Subcutaneous abdominal adipose tissue (tissue), 5 donors: ENCODE results near the gene DLK1.

Source experiments
- H3K27ac ChIP-seq: one replicate; pipeline ENCODE4 v1.7.0; 2013; ENCODE audit warnings: low read depth, mild to moderate bottlenecking, inconsistent platforms, low read length, moderate library complexity
- H3K27me3 ChIP-seq, 5 donors: one replicate each; pipeline ENCODE4 v1.7.0; 2013; ENCODE audit warnings: low read length in 5 of 5, inconsistent platforms in 1 of 5; ENCODE audit not compliant: control insufficient read depth in 5 of 5, insufficient read depth in 4 of 5
- H3K36me3 ChIP-seq, 5 donors: one replicate each; pipeline ENCODE4 v1.7.0; 2013; ENCODE audit warnings: low read length in 5 of 5; ENCODE audit not compliant: control insufficient read depth in 5 of 5, insufficient read depth in 5 of 5
- H3K4me1 ChIP-seq, 5 donors: one replicate each; pipeline ENCODE4 v1.7.0; 2013; ENCODE audit warnings: low read length in 5 of 5, mild to moderate bottlenecking in 3 of 5, moderate library complexity in 1 of 5; ENCODE audit not compliant: control insufficient read depth in 5 of 5, insufficient read depth in 5 of 5
- H3K4me3 ChIP-seq, 5 donors: one replicate each; pipeline ENCODE4 v1.7.0; 2013; ENCODE audit warnings: low read length in 5 of 5, low read depth in 1 of 5
- H3K9ac ChIP-seq, 5 donors: one replicate each; pipeline ENCODE4 v1.7.0; 2013; ENCODE audit warnings: low read length in 5 of 5, mild to moderate bottlenecking in 4 of 5, moderate library complexity in 3 of 5
- H3K9me3 ChIP-seq, 5 donors: one replicate each; pipeline ENCODE4 v1.7.0; 2013; ENCODE audit warnings: low read length in 5 of 5; ENCODE audit not compliant: control insufficient read depth in 5 of 5
- donor health status: healthy.
- donor health status: healthy.
- donor health status: healthy.
- donor health status: healthy.
- donor health status: healthy.

The DLK1 gene

DNA sequence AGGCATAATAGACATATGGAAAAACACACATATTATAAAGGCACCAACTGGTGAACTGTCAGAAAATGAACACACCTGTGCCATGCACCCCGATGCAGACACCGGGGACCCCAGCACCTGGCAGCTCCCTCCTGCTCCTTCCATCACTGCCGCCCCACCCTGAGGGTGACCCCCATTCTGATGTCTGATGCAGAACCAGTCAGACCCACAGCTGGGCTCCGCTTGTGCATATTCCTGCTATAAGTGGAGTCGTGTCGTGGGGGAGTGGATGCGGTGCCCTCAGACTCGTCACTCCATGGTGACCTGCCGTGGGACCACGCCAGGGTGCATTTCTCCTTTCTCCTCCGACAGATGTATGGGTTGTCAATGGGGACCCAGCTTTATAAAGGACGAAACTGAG, 53.6 kb downstream of the DLK1 start:
- H3K9me3 ChIP-seq, result no peaks in the 10 kb centered on the region
- no peaks in the 10 kb centered on the region for H3K36me3 ChIP-seq
- H3K27ac ChIP-seq, result no peak overlapping the region
- peaks cover 0 to 14% (median 3%) of the 10 kb centered on the region in 5 donors for H3K27me3 ChIP-seq
- no peak overlapping the region for H3K4me3 ChIP-seq
- H3K4me1 ChIP-seq, result no peaks in the 10 kb centered on the region
- H3K9ac ChIP-seq, result no peak overlapping the region

DNA sequence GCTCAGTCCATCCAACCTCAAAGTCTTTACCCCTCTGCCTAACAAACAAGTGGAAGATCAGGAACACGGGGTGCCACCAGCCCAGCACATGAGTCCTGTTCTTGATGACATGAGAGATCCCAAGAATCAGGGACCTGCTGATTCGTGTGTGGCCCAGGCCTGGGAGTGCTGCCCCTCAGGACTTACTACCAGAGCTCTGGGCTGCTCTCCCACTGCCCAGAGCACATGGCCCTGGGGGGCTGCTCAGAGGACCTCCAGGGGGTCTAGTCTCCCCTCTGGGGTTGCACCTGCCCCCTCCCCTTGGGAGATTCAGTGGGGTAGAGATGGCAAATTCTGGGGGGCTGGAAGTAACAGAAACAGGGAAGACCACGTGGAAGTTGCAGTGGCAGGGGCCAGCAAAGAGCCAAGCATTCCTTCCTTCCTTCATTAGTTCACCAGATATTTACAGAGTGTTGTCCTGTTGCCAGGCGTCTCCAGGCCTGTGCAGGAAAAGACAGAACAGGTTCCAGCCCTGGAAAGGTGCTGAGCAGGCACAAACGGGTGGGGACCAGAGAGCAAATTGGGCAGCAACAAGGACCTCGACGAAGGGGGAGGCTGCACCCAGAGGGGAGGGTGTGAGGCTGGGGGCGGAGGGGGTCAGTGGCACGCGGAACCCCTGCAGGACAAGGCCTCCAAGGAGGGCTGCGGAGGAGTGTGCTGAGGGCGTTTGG, 54.1 kb downstream of the DLK1 start:
- Histone ChIP-seq H3K36me3 (no peaks in the 10 kb centered on the region), H3K9ac (no peak overlapping the region), H3K9me3 (no peaks in the 10 kb centered on the region), H3K27ac (no peak overlapping the region), H3K4me1 (no peaks in the 10 kb centered on the region), H3K27me3 (peaks cover 0 to 14% (median 0%) of the 10 kb centered on the region in 5 donors), H3K4me3 (no peak overlapping the region)

DNA sequence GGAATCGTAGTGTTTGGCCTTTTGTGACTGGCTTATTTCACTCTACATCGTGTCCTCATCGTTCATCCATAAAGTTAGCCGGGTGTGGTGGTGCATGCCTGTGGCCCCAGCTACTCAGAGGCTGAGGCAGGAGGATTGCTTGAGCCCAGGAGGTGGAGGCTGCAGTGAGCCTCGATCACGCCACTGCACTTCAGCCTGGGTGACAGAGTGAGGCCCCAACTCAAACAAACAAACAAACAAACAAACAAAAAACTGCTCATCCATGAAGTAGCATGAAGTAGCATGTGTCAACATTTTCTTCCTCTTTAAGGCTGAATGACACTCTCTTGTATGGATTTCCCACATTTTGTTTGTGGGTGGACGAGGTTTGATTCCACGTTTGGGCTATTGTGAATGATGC, 55.3 kb downstream of the DLK1 start:
- Histone ChIP-seq H3K36me3 (no peaks in the 10 kb centered on the region), H3K4me3 (no peak overlapping the region), H3K4me1 (no peaks in the 10 kb centered on the region), H3K9ac (no peak overlapping the region), H3K27me3 (peaks cover 0 to 15% (median under 1%) of the 10 kb centered on the region in 5 donors), H3K9me3 (no peaks in the 10 kb centered on the region), H3K27ac (no peak overlapping the region)

DNA sequence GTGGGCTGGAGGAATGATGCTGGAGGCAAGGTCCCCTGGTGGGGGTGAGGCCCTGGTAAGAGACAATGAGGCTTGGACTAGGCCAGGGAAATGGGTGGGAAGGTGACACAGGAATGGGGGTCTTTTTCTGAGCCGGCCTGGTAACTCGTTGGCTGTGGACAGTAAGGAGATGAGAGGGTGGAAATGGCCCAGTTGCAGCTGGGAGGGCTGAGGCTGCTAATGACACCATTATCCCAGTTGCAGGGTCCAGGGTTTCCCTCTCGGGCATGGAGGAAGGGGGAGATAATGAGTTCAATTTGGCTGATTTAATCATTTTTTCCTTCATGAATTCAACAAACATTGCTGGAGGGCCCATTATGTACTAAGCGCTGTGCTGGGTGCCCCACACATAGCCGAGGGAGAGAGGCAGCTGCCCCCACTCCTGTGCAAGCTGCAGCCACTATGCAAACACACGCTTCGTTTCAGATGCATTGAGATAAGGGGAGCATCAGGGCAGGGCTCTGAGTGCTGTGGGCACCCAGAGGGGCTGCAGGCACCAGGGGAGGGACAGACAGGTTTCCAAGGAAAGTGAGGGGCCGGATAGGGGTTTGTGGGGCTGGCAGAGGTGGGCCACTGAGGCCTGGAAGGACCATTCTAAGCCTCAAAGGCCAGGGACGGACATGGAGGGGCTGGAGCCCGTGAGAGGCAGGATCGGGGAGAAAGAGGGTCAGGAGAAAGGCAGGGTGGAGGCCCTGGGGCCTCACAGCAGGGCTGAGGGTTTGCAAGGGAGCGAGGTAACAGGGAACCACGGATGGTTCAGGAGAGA, 56.0 kb downstream of the DLK1 start:
- Histone ChIP-seq H3K9me3 (no peaks in the 10 kb centered on the region), H3K4me1 (no peaks in the 10 kb centered on the region), H3K4me3 (no peak overlapping the region), H3K36me3 (no peaks in the 10 kb centered on the region), H3K27me3 (peaks cover 0 to 16% (median 3%) of the 10 kb centered on the region in 5 donors), H3K27ac (no peak overlapping the region), H3K9ac (no peak overlapping the region)

DNA sequence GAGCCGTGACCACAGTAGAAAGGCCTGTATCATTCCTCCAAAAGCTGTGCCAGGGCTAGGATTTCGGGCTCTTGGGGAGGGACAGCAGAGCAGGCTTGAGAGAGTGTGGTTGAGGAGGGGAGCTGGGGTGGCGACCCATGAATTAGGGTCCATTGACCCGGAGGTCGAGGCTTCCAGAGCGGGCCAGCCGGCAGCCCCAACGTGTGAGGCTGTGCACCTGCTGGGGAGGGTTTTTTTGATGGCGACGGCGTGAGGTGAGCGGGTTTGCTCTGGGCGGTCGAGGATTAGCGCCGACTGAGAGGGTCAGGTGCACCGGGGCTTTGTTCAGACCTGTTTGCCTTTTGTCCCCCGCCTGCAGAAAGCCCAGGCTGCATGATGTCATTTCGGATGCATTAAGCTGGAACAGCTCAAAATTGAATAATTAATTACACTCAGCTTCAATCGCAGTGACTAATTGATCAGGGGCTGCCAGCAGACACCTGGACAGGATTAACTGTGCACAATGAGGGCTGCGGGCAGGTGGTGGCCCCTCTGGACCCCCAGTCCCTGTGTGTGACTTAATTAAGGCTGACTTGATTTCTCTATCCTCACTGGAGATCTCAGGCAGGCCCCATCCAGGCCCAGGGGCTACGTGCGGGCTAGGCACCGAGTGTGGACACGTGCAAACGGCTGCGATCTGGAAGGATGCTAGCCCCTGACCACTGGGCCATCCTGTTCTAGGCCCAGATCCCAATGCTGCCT, 57.1 kb downstream of the DLK1 start:
- no peak overlapping the region for H3K9ac ChIP-seq
- H3K36me3 ChIP-seq, result no peaks in the 10 kb centered on the region
- no peaks in the 10 kb centered on the region for H3K9me3 ChIP-seq
- H3K27me3 ChIP-seq, result peaks cover 0 to 16% (median 3%) of the 10 kb centered on the region in 5 donors
- H3K4me1 ChIP-seq, result peaks cover 0 to under 1% (median 0%) of the 10 kb centered on the region in 5 donors
- no peak overlapping the region for H3K4me3 ChIP-seq
- H3K27ac ChIP-seq, result no peak overlapping the region

DNA sequence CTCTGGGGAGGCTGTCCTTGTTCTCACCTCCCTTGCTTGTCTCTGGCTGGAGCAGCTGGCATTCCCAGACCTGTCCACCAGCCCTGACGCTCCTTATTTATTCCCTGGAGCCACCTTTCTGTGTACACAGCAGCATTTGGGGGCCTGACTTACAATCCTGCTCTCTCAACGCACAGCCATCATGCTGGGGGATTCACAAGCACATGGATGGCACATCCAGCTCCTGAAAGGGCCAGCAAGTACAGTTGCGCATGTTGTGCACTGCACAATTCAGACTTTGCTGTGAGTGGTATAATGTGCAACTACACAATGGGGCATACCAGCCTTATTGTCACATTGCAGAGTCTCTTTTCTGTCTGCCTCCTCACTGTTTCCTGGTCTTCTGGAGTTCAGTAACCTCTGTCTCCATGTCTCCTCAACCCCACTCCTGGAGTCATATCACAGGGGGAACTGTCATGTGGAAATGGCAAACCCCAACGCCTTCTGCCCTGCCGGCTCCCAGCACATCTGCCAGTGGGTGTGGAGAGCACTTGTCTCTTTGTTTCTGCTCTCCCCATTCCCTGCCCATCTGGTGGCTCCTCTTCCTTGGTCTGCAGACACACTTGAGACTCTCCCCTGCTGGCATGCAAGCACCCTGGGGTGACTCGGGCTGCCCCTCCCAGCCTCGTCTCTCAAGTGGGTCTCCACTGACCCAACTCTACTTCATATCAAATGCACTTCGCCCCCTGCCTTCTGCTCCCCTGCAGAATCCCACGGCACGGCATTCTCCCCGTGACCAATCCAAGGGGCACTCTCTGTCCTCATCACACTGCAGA, 58.0 kb downstream of the DLK1 start:
- peaks cover 0 to 1% (median 0%) of the 10 kb centered on the region in 5 donors for H3K4me1 ChIP-seq
- H3K4me3 ChIP-seq, result no peak overlapping the region
- no peak overlapping the region for H3K27ac ChIP-seq
- H3K27me3 ChIP-seq, result peaks cover 0 to 14% (median 3%) of the 10 kb centered on the region in 5 donors
- no peaks in the 10 kb centered on the region for H3K36me3 ChIP-seq
- no peak overlapping the region for H3K9ac ChIP-seq
- H3K9me3 ChIP-seq, result no peaks in the 10 kb centered on the region

DNA sequence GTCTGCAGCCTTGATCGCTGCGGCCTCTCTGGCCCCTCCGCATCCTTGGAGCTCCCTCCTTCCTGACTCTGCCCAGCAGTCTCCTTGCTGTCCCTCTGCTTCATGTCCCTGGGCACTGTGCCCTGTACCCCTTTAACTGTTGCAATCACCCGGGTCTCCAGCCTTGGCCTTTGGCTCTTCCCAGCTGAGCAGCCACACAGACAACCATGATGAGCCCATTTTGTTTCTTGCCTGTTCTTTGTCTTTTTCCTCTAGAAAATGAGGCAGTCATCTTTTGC, 58.6 kb downstream of the DLK1 start:
- Histone ChIP-seq H3K9ac (no peak overlapping the region), H3K4me1 (peaks cover 0 to 1% (median 0%) of the 10 kb centered on the region in 5 donors), H3K9me3 (no peaks in the 10 kb centered on the region), H3K4me3 (no peak overlapping the region), H3K27ac (no peak overlapping the region), H3K36me3 (no peaks in the 10 kb centered on the region), H3K27me3 (peaks cover 2 to 11% (median 7%) of the 10 kb centered on the region in 5 donors)

DNA sequence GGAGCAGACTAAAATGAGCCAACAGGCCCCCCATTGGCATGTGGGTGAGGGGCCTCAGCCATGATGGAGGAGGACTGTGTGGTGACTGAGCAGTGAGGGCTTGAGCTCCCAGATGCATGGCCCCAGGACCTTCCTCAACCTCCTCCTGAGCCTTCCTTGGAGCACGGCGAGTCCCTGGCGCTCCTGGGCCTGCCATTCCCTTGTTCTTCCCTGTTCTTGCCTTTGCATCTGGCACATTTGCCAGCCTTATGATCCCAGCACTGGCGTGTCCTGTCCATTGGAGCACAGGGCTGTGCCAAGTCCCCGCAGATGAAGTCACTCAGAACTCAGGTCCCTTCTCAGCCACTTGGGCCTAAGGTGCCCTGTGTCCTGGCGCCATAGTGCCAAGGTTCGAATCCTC, 58.9 kb downstream of the DLK1 start:
- H3K36me3 ChIP-seq, result no peaks in the 10 kb centered on the region
- peaks cover 2 to 9% (median 7%) of the 10 kb centered on the region in 5 donors for H3K27me3 ChIP-seq
- peaks cover 0 to 1% (median 0%) of the 10 kb centered on the region in 5 donors for H3K4me1 ChIP-seq
- H3K27ac ChIP-seq, result no peak overlapping the region
- no peak overlapping the region for H3K9ac ChIP-seq
- no peaks in the 10 kb centered on the region for H3K9me3 ChIP-seq
- H3K4me3 ChIP-seq, result no peak overlapping the region

DNA sequence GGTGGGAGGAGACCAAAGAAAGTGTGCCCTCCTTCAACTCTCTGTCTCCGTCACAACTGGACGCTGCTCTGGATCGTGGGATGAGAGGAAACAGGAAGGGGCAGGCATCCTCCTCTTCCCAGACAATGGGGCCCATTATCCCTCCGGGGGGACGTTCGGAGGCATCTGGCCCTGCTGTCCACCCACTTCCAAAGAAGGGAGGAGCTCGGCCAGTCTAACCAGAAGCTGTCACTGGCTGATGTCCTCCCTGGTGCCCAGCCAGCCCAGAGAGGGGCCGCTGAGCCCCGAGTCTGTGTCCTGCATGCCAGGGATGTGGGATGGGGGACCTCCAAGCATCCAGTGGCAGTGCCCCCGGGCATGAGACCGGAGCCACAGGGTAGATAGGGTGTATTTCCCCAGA, 59.4 kb downstream of the DLK1 start:
- H3K4me1 ChIP-seq, result peaks cover 0 to 2% (median 0%) of the 10 kb centered on the region in 5 donors
- H3K4me3 ChIP-seq, result no peak overlapping the region
- no peaks in the 10 kb centered on the region for H3K9me3 ChIP-seq
- H3K27me3 ChIP-seq, result peaks cover 2 to 12% (median 7%) of the 10 kb centered on the region in 5 donors
- no peaks in the 10 kb centered on the region for H3K36me3 ChIP-seq
- H3K9ac ChIP-seq, result no peak overlapping the region
- H3K27ac ChIP-seq, result no peak overlapping the region
